SK-N-SH (cell line): ENCODE data around the gene LYRM4.

Experiments used
- ELF1 ChIP-seq: IDR thresholded peaks from 2 replicates; pipeline ENCODE4 v1.4.0; 2012
- EP300 ChIP-seq, 2 experiments: IDR thresholded peaks; 2 replicates each; pipeline versions ENCODE4 v1.4.0 to v1.6.1; 2012; ENCODE audit warnings: borderline replicate concordance in 1 of 2, low read depth in 1 of 2, low read length in 1 of 2
- GATA2 ChIP-seq: sonication (generic); formaldehyde crosslinking; IDR thresholded peaks from 2 replicates; pipeline ENCODE4 v1.5.0; 2020; ENCODE audit warnings: mild to moderate bottlenecking, missing genetic modification reagents
- JUND ChIP-seq: IDR thresholded peaks from 2 replicates; pipeline ENCODE4 v1.4.0; 2012
- NFIC ChIP-seq: IDR thresholded peaks from 2 replicates; pipeline ENCODE4 v1.4.0; 2012; ENCODE audit warnings: borderline replicate concordance
- POLR2AphosphoS5 ChIP-seq: IDR thresholded peaks from 2 replicates; pipeline ENCODE4 v1.6.1; 2012; ENCODE audit warnings: low read depth, low read length
- RFX5 ChIP-seq: IDR thresholded peaks from 2 replicates; pipeline ENCODE4 v1.6.1; 2012; ENCODE audit warnings: mild to moderate bottlenecking, improper control_type of control experiment, low read length
- RXRA ChIP-seq: IDR thresholded peaks from 2 replicates; pipeline ENCODE4 v1.4.0; 2012; ENCODE audit warnings: low read depth, mild to moderate bottlenecking, borderline replicate concordance
- SMC3 ChIP-seq: IDR thresholded peaks from 2 replicates; pipeline ENCODE4 v1.6.1; 2012; ENCODE audit warnings: low read depth, low read length, improper control_type of control experiment
- TF ChIP-seq, protein P1 (sequence below): IDR thresholded peaks from 2 replicates; pipeline ENCODE4 v1.6.1; 2012; ENCODE audit warnings: mild to moderate bottlenecking, low read depth, low read length, moderate library complexity
- TF ChIP-seq, protein P2 (sequence below): IDR thresholded peaks from 2 replicates; pipeline ENCODE4 v1.4.0; 2012; ENCODE audit warnings: low read depth
- TF ChIP-seq, protein P3 (sequence below): fragments of 200-600 bp; sonication (generic); IDR thresholded peaks from 2 replicates; pipeline ENCODE4 v1.6.1; 2017; ENCODE audit warnings: antibody characterized with exemption, mild to moderate bottlenecking, moderate library complexity
- TF ChIP-seq, protein P4 (sequence below): fragments of 150-350 bp; IDR thresholded peaks from 2 replicates; pipeline ENCODE4 v1.6.1; 2016; ENCODE audit warnings: mild to moderate bottlenecking, low read depth, low read length

DNA sequence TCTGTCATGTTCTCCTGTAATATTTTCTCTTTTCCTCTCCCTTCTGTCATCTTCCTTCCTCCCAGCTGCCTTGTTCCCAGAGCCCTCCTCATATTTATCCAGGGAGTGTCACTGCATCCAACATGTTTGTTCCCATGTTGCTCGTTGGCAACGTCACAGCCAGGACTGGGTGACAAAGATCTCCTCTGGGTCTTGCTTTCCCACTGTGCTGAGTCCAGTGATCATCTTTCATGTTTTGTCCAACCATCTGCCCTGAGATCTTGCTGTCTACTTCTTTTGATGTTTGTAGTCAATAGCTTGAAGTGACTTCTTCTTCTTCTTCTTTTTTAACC is 27.2 kb upstream of the LYRM4 start:
- TF ChIP-seq, protein P1, sequence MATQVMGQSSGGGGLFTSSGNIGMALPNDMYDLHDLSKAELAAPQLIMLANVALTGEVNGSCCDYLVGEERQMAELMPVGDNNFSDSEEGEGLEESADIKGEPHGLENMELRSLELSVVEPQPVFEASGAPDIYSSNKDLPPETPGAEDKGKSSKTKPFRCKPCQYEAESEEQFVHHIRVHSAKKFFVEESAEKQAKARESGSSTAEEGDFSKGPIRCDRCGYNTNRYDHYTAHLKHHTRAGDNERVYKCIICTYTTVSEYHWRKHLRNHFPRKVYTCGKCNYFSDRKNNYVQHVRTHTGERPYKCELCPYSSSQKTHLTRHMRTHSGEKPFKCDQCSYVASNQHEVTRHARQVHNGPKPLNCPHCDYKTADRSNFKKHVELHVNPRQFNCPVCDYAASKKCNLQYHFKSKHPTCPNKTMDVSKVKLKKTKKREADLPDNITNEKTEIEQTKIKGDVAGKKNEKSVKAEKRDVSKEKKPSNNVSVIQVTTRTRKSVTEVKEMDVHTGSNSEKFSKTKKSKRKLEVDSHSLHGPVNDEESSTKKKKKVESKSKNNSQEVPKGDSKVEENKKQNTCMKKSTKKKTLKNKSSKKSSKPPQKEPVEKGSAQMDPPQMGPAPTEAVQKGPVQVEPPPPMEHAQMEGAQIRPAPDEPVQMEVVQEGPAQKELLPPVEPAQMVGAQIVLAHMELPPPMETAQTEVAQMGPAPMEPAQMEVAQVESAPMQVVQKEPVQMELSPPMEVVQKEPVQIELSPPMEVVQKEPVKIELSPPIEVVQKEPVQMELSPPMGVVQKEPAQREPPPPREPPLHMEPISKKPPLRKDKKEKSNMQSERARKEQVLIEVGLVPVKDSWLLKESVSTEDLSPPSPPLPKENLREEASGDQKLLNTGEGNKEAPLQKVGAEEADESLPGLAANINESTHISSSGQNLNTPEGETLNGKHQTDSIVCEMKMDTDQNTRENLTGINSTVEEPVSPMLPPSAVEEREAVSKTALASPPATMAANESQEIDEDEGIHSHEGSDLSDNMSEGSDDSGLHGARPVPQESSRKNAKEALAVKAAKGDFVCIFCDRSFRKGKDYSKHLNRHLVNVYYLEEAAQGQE: no peak
- TF ChIP-seq GATA2 (CRISPR knock-in tag): no peak
- TF ChIP-seq, protein P2, sequence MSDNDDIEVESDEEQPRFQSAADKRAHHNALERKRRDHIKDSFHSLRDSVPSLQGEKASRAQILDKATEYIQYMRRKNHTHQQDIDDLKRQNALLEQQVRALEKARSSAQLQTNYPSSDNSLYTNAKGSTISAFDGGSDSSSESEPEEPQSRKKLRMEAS: no peak
- TF ChIP-seq, protein P3, sequence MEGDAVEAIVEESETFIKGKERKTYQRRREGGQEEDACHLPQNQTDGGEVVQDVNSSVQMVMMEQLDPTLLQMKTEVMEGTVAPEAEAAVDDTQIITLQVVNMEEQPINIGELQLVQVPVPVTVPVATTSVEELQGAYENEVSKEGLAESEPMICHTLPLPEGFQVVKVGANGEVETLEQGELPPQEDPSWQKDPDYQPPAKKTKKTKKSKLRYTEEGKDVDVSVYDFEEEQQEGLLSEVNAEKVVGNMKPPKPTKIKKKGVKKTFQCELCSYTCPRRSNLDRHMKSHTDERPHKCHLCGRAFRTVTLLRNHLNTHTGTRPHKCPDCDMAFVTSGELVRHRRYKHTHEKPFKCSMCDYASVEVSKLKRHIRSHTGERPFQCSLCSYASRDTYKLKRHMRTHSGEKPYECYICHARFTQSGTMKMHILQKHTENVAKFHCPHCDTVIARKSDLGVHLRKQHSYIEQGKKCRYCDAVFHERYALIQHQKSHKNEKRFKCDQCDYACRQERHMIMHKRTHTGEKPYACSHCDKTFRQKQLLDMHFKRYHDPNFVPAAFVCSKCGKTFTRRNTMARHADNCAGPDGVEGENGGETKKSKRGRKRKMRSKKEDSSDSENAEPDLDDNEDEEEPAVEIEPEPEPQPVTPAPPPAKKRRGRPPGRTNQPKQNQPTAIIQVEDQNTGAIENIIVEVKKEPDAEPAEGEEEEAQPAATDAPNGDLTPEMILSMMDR: no peak
- TF ChIP-seq NFIC: no peak
- no peak for TF ChIP-seq RFX5
- TF ChIP-seq POLR2AphosphoS5: no peak
- TF ChIP-seq, protein P4, sequence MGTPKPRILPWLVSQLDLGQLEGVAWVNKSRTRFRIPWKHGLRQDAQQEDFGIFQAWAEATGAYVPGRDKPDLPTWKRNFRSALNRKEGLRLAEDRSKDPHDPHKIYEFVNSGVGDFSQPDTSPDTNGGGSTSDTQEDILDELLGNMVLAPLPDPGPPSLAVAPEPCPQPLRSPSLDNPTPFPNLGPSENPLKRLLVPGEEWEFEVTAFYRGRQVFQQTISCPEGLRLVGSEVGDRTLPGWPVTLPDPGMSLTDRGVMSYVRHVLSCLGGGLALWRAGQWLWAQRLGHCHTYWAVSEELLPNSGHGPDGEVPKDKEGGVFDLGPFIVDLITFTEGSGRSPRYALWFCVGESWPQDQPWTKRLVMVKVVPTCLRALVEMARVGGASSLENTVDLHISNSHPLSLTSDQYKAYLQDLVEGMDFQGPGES: no peak
- TF ChIP-seq SMC3: no peak
- no peak for TF ChIP-seq RXRA
- TF ChIP-seq JUND: no peak
- no peak for TF ChIP-seq EP300 (IDR thresholded peaks at IDR 0.05; ENCODE audit: borderline replicate concordance in 1 of 2, low read depth in 1 of 2, low read length in 1 of 2)
- TF ChIP-seq ELF1: no peak
